Smooth muscle cell (in vitro differentiated cells): ENCODE measurements around the gene DDR1. TPM values are rescaled to one million over a fixed set of nuclear protein-coding genes. Genes with fewer than 3 reads are reported as not detected.

Experiments
- DNase-seq: peaks from one replicate; lab custom pipeline; 2025; ENCODE audit not compliant: unreplicated experiment; lab: John Stamatoyannopoulos, UW
- H2AFZ ChIP-seq: fragments of 200-600 bp; sonication (generic); 2 replicates; pipeline ENCODE4 v1.6.0; 2016; ENCODE audit warnings: antibody characterized with exemption, low read depth, mild to moderate bottlenecking
- H3F3A ChIP-seq: fragments of 200-600 bp; sonication (generic); 2 replicates; pipeline ENCODE4 v1.6.0; 2017; ENCODE audit warnings: antibody characterized with exemption, low read depth
- H3K27ac ChIP-seq: fragments of 200-600 bp; sonication (generic); 2 replicates; pipeline ENCODE4 v1.5.1; 2016; ENCODE audit warnings: low read depth, mild to moderate bottlenecking
- H3K27me3 ChIP-seq: fragments of 200-600 bp; sonication (generic); 2 replicates; pipeline ENCODE4 v1.6.1; 2016; ENCODE audit warnings: low read depth, mild to moderate bottlenecking
- H3K36me3 ChIP-seq: fragments of 200-600 bp; sonication (generic); 2 replicates; pipeline ENCODE4 v1.5.1; 2016; ENCODE audit warnings: low read depth
- H3K4me1 ChIP-seq: fragments of 200-600 bp; sonication (generic); 2 replicates; pipeline ENCODE4 v1.5.1; 2016; ENCODE audit warnings: low read depth
- H3K4me2 ChIP-seq: fragments of 200-600 bp; sonication (generic); 2 replicates; pipeline ENCODE4 v1.6.0; 2016; ENCODE audit warnings: mild to moderate bottlenecking
- H3K4me3 ChIP-seq: fragments of 200-600 bp; sonication (generic); 2 replicates; pipeline ENCODE4 v1.5.1; 2016; ENCODE audit warnings: mild to moderate bottlenecking
- H3K79me2 ChIP-seq: fragments of 200-600 bp; sonication (generic); 2 replicates; pipeline ENCODE4 v1.6.0; 2016; ENCODE audit warnings: low read depth, mild to moderate bottlenecking
- H3K9ac ChIP-seq: fragments of 200-600 bp; sonication (generic); 2 replicates; pipeline ENCODE4 v1.6.0; 2016; ENCODE audit warnings: low read depth
- H3K9me3 ChIP-seq: fragments of 200-600 bp; sonication (generic); replicated peaks from 2 replicates; pipeline ENCODE4 v1.5.1; 2016; ENCODE audit warnings: low read depth
- H4K20me1 ChIP-seq: fragments of 200-600 bp; sonication (generic); 2 replicates; pipeline ENCODE4 v1.6.0; 2016; ENCODE audit warnings: low read depth
- CTCF ChIP-seq: fragments of 200-600 bp; sonication (generic); IDR thresholded peaks from 2 replicates; pipeline ENCODE4 v1.5.1; 2017; ENCODE audit warnings: borderline replicate concordance, mild to moderate bottlenecking, antibody characterized with exemption; ENCODE audit not compliant: insufficient read depth, poor library complexity, severe bottlenecking
- WGBS: methylation state at CpG from one replicate; pipeline ENCODE4 v1.1.7; 2016; ENCODE audit warnings: low lambda C conversion rate; 5-methylcytosine and 5-hydroxymethylcytosine counted together
- polyA plus RNA-seq: library from polyadenylated mRNA; unstranded; fragments of >200 nt; fragmentation: Nextera tagmentation; extraction: Ambion mirVana; gene quantifications from 2 replicates; pipeline ENCODE4 v1.2.1, GENCODE V29; 2016
- total RNA-seq: library from RNA; depleted of rRNA; stranded (reverse); fragments of >200 nt; gene quantifications from 2 replicates; pipeline ENCODE4 v1.2.3, GENCODE V29; 2014

Gene DDR1
- total and polyA plus RNA-seq, 2 experiments from 2014 or later, result 23.8 to 82.6 TPM

GRCh38 chr6:30836957-30837356 lies 47.4 kb upstream of the DDR1 start:
- Histone ChIP-seq H3K4me2 (no peak overlapping the region), H3K4me3 (no peak overlapping the region), H4K20me1 (no peaks in the 10 kb centered on the region), H3K79me2 (no peaks in the 10 kb centered on the region), H3K9me3 (no peaks in the 10 kb centered on the region), H3K36me3 (no peaks in the 10 kb centered on the region), H2AFZ (no peak overlapping the region), H3F3A (no peaks in the 10 kb centered on the region), H3K27me3 (no peaks in the 10 kb centered on the region), H3K4me1 (peaks cover 4% of the 10 kb centered on the region), H3K27ac (no peak overlapping the region), H3K9ac (no peak overlapping the region)
- no peak for TF ChIP-seq CTCF
- DNase-seq, result no peak
- WGBS, result 88% methylated on average over 3 of the region's 3 CpGs

GRCh38 chr6:30837432-30837831 lies 46.9 kb upstream of the DDR1 start:
- H4K20me1 ChIP-seq, result no peaks in the 10 kb centered on the region
- H3K4me2 ChIP-seq, result no peak overlapping the region
- no peak overlapping the region for H2AFZ ChIP-seq
- H3K4me1 ChIP-seq, result peaks cover 4% of the 10 kb centered on the region
- 92% methylated on average over 6 of the region's 6 CpGs for WGBS
- H3F3A ChIP-seq, result no peaks in the 10 kb centered on the region
- H3K36me3 ChIP-seq, result no peaks in the 10 kb centered on the region
- H3K27me3 ChIP-seq, result no peaks in the 10 kb centered on the region
- TF ChIP-seq CTCF, result no peak
- H3K9me3 ChIP-seq, result no peaks in the 10 kb centered on the region
- no peak for DNase-seq
- no peak overlapping the region for H3K9ac ChIP-seq
- no peak overlapping the region for H3K27ac ChIP-seq
- H3K79me2 ChIP-seq, result no peaks in the 10 kb centered on the region
- no peak overlapping the region for H3K4me3 ChIP-seq

- Histone ChIP-seq H3K4me3 (no peak overlapping the region), H3K27me3 (no peaks in the 10 kb centered on the region), H3K4me2 (no peak overlapping the region), H3K79me2 (no peaks in the 10 kb centered on the region), H3K27ac (no peak overlapping the region), H3K36me3 (no peaks in the 10 kb centered on the region), H4K20me1 (no peaks in the 10 kb centered on the region), H3F3A (no peaks in the 10 kb centered on the region), H2AFZ (no peak overlapping the region), H3K4me1 (peaks cover 4% of the 10 kb centered on the region), H3K9me3 (no peaks in the 10 kb centered on the region), H3K9ac (no peak overlapping the region)
- WGBS, result 0% methylated on average over 1 of the region's 1 CpG
- DNase-seq, result no peak
- no peak for TF ChIP-seq CTCF
Observed at GRCh38 chr6:30837870-30838269, 46.4 kb upstream of the DDR1 start.

GRCh38 chr6:30839671-30840070 lies 44.6 kb upstream of the DDR1 start:
- H4K20me1 ChIP-seq, result no peaks in the 10 kb centered on the region
- no peak overlapping the region for H2AFZ ChIP-seq
- no peaks in the 10 kb centered on the region for H3K27me3 ChIP-seq
- H3K27ac ChIP-seq, result no peak overlapping the region
- H3K36me3 ChIP-seq, result no peaks in the 10 kb centered on the region
- no peak for DNase-seq
- H3K9ac ChIP-seq, result no peak overlapping the region
- no peak for TF ChIP-seq CTCF
- H3K79me2 ChIP-seq, result no peaks in the 10 kb centered on the region
- H3K4me2 ChIP-seq, result no peak overlapping the region
- 94% methylated on average over 2 of the region's 2 CpGs for WGBS
- H3K4me3 ChIP-seq, result no peak overlapping the region
- no peaks in the 10 kb centered on the region for H3K9me3 ChIP-seq
- peaks cover 13% of the 10 kb centered on the region for H3K4me1 ChIP-seq
- H3F3A ChIP-seq, result no peaks in the 10 kb centered on the region
